OCI-LY3 (cell line): ENCODE measurements around the gene SOWAHA.

Experiments used
- EZH2phosphoT487 ChIP-seq: fragments of 200-600 bp; shearing (Covaris generic); IDR thresholded peaks from 2 replicates; pipeline ENCODE4 v1.6.1; 2018; ENCODE audit warnings: antibody characterized with exemption, mixed run types, low read depth
- TF ChIP-seq, protein P1 (sequence below): fragments of 200-600, 300-600 bp; sonication (generic); IDR thresholded peaks from 2 replicates; pipeline ENCODE4 v1.5.1; 2014; ENCODE audit warnings: antibody characterized with exemption, low read length, low read depth

DNA sequence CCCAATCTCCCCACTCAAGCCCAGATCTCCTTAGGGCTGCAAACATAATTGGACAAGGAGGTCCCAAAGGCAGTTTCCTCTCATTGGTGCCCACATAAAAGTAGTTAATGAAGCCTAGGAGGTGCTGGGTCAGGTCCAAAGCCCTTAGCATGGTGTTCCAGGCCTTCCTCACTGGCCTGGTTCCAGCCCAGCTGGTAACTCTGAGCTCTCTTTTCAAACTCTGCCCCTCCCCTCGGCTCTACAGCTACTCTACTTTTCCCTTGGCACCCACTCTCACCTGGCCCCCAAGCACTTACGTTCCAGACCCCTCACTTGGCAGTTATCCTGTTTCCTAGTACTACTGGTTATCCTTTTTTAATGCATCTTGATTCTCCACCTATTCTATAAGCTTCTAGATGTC lies 46.0 kb upstream of the SOWAHA start:
- TF ChIP-seq, protein P1, sequence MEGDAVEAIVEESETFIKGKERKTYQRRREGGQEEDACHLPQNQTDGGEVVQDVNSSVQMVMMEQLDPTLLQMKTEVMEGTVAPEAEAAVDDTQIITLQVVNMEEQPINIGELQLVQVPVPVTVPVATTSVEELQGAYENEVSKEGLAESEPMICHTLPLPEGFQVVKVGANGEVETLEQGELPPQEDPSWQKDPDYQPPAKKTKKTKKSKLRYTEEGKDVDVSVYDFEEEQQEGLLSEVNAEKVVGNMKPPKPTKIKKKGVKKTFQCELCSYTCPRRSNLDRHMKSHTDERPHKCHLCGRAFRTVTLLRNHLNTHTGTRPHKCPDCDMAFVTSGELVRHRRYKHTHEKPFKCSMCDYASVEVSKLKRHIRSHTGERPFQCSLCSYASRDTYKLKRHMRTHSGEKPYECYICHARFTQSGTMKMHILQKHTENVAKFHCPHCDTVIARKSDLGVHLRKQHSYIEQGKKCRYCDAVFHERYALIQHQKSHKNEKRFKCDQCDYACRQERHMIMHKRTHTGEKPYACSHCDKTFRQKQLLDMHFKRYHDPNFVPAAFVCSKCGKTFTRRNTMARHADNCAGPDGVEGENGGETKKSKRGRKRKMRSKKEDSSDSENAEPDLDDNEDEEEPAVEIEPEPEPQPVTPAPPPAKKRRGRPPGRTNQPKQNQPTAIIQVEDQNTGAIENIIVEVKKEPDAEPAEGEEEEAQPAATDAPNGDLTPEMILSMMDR, result no peak
- no peak for TF ChIP-seq EZH2phosphoT487
